ENCODE data around the gene BTNL9. TPM values are rescaled to one million over a fixed set of nuclear protein-coding genes. Genes with fewer than 3 reads are reported as not detected.
A peak's percentile ranks its signal among the peaks of the same experiment; 100 is the strongest.

BTNL9 gene
- total and polyA plus RNA-seq, 9 of the 15 experiments (the other 6 are each of a cell fraction or from before 2014, with no cell fraction given), result 3.7 to 86.7 (median 29.4) TPM

DNA sequence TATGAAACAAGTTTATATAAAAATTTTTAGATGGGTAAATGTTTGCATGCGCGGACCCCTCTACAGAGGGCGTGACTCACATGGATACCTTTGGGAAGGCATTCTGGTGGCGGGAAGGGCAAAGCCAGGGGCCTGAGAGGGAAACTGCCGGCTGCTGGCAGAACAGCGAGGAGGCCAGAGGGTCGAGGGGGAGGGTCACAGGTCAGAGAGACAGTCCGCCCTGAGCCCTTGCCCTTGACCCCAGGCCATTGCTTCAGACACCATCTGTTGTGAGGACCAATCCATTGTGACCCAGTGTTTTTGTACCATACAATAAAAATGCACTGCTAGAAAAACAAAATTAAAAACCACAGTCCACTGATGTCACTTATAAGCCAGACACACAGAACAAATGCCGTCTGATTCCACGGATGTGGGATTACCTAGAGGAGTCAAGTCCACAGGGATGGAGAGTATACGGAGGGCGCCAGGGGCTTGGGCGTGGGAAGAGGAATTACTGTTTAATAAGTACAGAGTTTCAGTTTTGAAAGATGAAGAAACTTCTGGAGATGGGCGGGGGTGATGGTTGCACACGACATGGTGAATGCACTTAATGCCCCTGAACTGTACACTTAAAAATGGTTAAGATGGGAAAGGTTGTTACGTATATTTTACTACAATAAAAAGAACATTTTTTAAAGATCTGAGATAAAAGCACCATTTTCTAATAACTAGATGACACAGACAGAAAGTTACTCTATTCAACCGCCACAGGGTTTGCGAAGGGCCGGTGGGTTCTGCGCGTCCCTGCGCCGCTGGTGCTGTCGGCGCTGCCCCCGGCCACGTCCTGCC lies 12.0 kb downstream of the BTNL9 start (continued):
- TF ChIP-seq, protein P1, sequence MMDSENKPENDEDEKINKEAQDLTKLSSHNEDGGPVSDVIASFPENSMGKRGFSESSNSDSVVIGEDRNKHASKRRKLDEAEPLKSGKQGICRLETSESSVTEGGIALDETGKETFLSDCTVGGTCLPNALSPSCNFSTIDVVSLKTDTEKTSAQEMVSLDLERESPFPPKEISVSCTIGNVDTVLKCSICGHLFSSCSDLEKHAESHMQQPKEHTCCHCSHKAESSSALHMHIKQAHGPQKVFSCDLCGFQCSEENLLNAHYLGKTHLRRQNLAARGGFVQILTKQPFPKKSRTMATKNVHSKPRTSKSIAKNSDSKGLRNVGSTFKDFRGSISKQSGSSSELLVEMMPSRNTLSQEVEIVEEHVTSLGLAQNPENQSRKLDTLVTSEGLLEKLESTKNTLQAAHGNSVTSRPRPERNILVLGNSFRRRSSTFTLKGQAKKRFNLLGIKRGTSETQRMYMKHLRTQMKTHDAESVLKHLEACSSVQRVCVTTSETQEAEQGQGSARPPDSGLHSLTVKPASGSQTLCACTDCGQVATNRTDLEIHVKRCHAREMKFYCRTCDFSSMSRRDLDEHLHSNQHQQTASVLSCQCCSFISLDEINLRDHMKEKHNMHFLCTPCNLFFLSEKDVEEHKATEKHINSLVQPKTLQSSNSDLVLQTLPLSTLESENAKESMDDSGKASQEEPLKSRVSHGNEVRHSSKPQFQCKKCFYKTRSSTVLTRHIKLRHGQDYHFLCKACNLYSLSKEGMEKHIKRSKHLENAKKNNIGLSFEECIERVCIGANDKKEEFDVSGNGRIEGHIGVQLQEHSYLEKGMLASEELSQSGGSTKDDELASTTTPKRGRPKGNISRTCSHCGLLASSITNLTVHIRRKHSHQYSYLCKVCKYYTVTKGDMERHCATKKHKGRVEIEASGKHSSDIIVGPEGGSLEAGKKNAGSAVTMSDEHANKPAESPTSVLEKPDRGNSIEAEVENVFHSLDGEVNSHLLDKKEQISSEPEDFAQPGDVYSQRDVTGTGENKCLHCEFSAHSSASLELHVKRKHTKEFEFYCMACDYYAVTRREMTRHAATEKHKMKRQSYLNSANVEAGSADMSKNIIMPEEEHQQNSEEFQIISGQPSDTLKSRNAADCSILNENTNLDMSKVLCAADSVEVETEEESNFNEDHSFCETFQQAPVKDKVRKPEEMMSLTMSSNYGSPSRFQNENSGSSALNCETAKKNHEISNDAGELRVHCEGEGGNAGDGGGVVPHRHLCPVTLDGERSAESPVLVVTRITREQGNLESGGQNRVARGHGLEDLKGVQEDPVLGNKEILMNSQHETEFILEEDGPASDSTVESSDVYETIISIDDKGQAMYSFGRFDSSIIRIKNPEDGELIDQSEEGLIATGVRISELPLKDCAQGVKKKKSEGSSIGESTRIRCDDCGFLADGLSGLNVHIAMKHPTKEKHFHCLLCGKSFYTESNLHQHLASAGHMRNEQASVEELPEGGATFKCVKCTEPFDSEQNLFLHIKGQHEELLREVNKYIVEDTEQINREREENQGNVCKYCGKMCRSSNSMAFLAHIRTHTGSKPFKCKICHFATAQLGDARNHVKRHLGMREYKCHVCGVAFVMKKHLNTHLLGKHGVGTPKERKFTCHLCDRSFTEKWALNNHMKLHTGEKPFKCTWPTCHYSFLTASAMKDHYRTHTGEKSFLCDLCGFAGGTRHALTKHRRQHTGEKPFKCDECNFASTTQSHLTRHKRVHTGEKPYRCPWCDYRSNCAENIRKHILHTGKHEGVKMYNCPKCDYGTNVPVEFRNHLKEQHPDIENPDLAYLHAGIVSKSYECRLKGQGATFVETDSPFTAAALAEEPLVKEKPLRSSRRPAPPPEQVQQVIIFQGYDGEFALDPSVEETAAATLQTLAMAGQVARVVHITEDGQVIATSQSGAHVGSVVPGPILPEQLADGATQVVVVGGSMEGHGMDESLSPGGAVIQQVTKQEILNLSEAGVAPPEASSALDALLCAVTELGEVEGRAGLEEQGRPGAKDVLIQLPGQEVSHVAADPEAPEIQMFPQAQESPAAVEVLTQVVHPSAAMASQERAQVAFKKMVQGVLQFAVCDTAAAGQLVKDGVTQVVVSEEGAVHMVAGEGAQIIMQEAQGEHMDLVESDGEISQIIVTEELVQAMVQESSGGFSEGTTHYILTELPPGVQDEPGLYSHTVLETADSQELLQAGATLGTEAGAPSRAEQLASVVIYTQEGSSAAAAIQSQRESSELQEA (IDR thresholded peaks at IDR 0.05; ENCODE audit: low read depth), result no peak
- TF ChIP-seq KDM1A (IDR thresholded peaks at IDR 0.05), result peak in 1 of 2 experiments; percentile 12; a peak in 1 of 4 replicates
- TF ChIP-seq, protein P2, sequence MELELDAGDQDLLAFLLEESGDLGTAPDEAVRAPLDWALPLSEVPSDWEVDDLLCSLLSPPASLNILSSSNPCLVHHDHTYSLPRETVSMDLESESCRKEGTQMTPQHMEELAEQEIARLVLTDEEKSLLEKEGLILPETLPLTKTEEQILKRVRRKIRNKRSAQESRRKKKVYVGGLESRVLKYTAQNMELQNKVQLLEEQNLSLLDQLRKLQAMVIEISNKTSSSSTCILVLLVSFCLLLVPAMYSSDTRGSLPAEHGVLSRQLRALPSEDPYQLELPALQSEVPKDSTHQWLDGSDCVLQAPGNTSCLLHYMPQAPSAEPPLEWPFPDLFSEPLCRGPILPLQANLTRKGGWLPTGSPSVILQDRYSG (tag; conservative IDR thresholded peaks at IDR 0.05; ENCODE audit: low read depth), result 0 out of 2 replicates have a peak, but pooled peaks have one; percentile 30
- no peak for TF ChIP-seq ERF (CRISPR knock-in tag; IDR thresholded peaks at IDR 0.05)
- TF ChIP-seq EZH2 (IDR thresholded peaks at IDR 0.05; ENCODE audit: borderline replicate concordance, low read depth, low read length), result no peak
- no peak for TF ChIP-seq CBX2 (IDR thresholded peaks at IDR 0.05; ENCODE audit: insufficient read depth, low read length, poor library complexity, severe bottlenecking)
- TF ChIP-seq, protein P3, sequence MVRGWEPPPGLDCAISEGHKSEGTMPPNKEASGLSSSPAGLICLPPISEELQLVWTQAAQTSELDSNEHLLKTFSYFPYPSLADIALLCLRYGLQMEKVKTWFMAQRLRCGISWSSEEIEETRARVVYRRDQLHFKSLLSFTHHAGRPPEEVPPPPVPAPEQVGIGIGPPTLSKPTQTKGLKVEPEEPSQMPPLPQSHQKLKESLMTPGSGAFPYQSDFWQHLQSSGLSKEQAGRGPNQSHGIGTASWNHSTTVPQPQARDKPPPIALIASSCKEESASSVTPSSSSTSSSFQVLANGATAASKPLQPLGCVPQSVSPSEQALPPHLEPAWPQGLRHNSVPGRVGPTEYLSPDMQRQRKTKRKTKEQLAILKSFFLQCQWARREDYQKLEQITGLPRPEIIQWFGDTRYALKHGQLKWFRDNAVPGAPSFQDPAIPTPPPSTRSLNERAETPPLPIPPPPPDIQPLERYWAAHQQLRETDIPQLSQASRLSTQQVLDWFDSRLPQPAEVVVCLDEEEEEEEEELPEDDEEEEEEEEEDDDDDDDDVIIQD (CRISPR knock-in tag; IDR thresholded peaks at IDR 0.05), result no peak
- TF ChIP-seq, protein P4, sequence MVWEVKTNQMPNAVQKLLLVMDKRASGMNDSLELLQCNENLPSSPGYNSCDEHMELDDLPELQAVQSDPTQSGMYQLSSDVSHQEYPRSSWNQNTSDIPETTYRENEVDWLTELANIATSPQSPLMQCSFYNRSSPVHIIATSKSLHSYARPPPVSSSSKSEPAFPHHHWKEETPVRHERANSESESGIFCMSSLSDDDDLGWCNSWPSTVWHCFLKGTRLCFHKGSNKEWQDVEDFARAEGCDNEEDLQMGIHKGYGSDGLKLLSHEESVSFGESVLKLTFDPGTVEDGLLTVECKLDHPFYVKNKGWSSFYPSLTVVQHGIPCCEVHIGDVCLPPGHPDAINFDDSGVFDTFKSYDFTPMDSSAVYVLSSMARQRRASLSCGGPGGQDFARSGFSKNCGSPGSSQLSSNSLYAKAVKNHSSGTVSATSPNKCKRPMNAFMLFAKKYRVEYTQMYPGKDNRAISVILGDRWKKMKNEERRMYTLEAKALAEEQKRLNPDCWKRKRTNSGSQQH (CRISPR knock-in tag; IDR thresholded peaks at IDR 0.05), result no peak
- TF ChIP-seq PTRF (tag; IDR thresholded peaks at IDR 0.05), result no peak
- TF ChIP-seq ETV5 (CRISPR knock-in tag; IDR thresholded peaks at IDR 0.05; ENCODE audit: low read depth), result no peak; the same call in 1 of the 2 replicates
- TF ChIP-seq HNRNPK (IDR thresholded peaks at IDR 0.05; ENCODE audit: low read depth, low read length, poor library complexity, severe bottlenecking), result no peak
- TF ChIP-seq, protein P5, sequence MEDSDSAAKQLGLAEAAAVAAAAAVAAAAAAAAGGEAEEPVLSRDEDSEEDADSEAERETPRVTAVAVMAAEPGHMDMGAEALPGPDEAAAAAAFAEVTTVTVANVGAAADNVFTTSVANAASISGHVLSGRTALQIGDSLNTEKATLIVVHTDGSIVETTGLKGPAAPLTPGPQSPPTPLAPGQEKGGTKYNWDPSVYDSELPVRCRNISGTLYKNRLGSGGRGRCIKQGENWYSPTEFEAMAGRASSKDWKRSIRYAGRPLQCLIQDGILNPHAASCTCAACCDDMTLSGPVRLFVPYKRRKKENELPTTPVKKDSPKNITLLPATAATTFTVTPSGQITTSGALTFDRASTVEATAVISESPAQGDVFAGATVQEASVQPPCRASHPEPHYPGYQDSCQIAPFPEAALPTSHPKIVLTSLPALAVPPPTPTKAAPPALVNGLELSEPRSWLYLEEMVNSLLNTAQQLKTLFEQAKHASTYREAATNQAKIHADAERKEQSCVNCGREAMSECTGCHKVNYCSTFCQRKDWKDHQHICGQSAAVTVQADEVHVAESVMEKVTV (CRISPR knock-in tag; IDR thresholded peaks at IDR 0.05), result no peak
